Measurements from ENCODE around the gene JOSD1. TPM values are rescaled to one million over a fixed set of nuclear protein-coding genes. Genes with fewer than 3 reads are reported as not detected.

The JOSD1 gene
- total and polyA plus RNA-seq, 5 donors from 2014 or later, result 8.7 to 205 (median 11.1) TPM

- Mint-ChIP-seq H3K27me3 (no peaks in the 10 kb centered on the region), H3K4me3 (peak overlapping the region in 2 of 4 donors; percentile 33 to 57), H3K36me3 (peaks cover 33% of the 10 kb centered on the region), H3K9me3 (no peaks in the 10 kb centered on the region), H3K27ac (peak overlapping the region in 2 of 3 donors; percentile 63 to 85), H3K4me1 (peaks cover 5 to 42% (median 14%) of the 10 kb centered on the region in 4 donors)
- H3K4me1 ChIP-seq (ENCODE audit: control insufficient read depth, insufficient read depth, low read length, poor library complexity, severe bottlenecking), result peaks cover 11% of the 10 kb centered on the region
- no peak overlapping the region for H3K27ac ChIP-seq (ENCODE audit: insufficient read depth, low read length, poor library complexity, severe bottlenecking)
- no peaks in the 10 kb centered on the region for H3K27me3 ChIP-seq (ENCODE audit: control insufficient read depth, insufficient read depth, low read length)
- no peak overlapping the region for H3K4me3 ChIP-seq (ENCODE audit: low read depth, low read length)
- H3K36me3 ChIP-seq (ENCODE audit: control insufficient read depth, insufficient read depth, low read length), result peaks cover 71% of the 10 kb centered on the region
- DNase-seq (no peak), ATAC-seq (ENCODE audit: low read depth in 2 of 2) (no peak)
- no peaks in the 10 kb centered on the region for H3K9me3 ChIP-seq (ENCODE audit: control insufficient read depth in 2 of 2, low read length in 2 of 2)
Observed at GRCh38 chr22:38731703-38732161, 31.0 kb upstream of the JOSD1 start.

- H3K4me1 Mint-ChIP-seq, result peaks cover 5 to 34% (median 17%) of the 10 kb centered on the region in 4 donors
- ATAC-seq (ENCODE audit: low read depth in 2 of 2) (no peak), DNase-seq (no peak)
- H3K27ac ChIP-seq (ENCODE audit: insufficient read depth, low read length, poor library complexity, severe bottlenecking), result no peak overlapping the region
- H3K4me1 ChIP-seq (ENCODE audit: control insufficient read depth, insufficient read depth, low read length, poor library complexity, severe bottlenecking), result peaks cover 8% of the 10 kb centered on the region
- H3K36me3 ChIP-seq (ENCODE audit: control insufficient read depth, insufficient read depth, low read length), result peaks cover 71% of the 10 kb centered on the region
- peak overlapping the region in 2 of 4 donors; percentile 16 to 63 for H3K4me3 Mint-ChIP-seq
- H3K27ac Mint-ChIP-seq, result peak overlapping the region in 1 of 3 donors; percentile 82
- H3K4me3 ChIP-seq (ENCODE audit: low read depth, low read length), result no peak overlapping the region
- peaks cover 39% of the 10 kb centered on the region for H3K36me3 Mint-ChIP-seq
- H3K27me3 Mint-ChIP-seq, result no peaks in the 10 kb centered on the region
- H3K27me3 ChIP-seq (ENCODE audit: control insufficient read depth, insufficient read depth, low read length), result no peaks in the 10 kb centered on the region
- no peaks in the 10 kb centered on the region for H3K9me3 ChIP-seq (ENCODE audit: control insufficient read depth in 2 of 2, low read length in 2 of 2)
- no peaks in the 10 kb centered on the region for H3K9me3 Mint-ChIP-seq
Observed at GRCh38 chr22:38730411-38730871, 29.7 kb upstream of the JOSD1 start.

- peak overlapping the region in 1 of 4 donors; percentile 63 for H3K4me3 Mint-ChIP-seq
- peak overlapping the region in 1 of 3 donors; percentile 82 for H3K27ac Mint-ChIP-seq
- peaks cover 9 to 33% (median 19%) of the 10 kb centered on the region in 4 donors for H3K4me1 Mint-ChIP-seq
Observed at GRCh38 chr22:38729946-38730345, 29.2 kb upstream of the JOSD1 start.

GRCh38 chr22:38728871-38729796, 28.4 kb upstream of the JOSD1 start:
- H3K9me3 ChIP-seq (ENCODE audit: control insufficient read depth in 2 of 2, low read length in 2 of 2), result no peaks in the 10 kb centered on the region
- Mint-ChIP-seq H3K9me3 (no peaks in the 10 kb centered on the region), H3K4me3 (peak overlapping the region in 1 of 4 donors; percentile 66), H3K4me1 (peaks cover 10 to 29% (median 15%) of the 10 kb centered on the region in 4 donors), H3K27ac (peak overlapping the region in 2 of 3 donors; percentile 35 to 36), H3K36me3 (peaks cover 43% of the 10 kb centered on the region), H3K27me3 (no peaks in the 10 kb centered on the region)
- peaks cover 6% of the 10 kb centered on the region for H3K4me1 ChIP-seq (ENCODE audit: control insufficient read depth, insufficient read depth, low read length, poor library complexity, severe bottlenecking)
- ATAC-seq (ENCODE audit: low read depth in 2 of 2) (no peak), DNase-seq (no peak)
- H3K27ac ChIP-seq (ENCODE audit: insufficient read depth, low read length, poor library complexity, severe bottlenecking), result no peak overlapping the region
- H3K36me3 ChIP-seq (ENCODE audit: control insufficient read depth, insufficient read depth, low read length), result peaks cover 71% of the 10 kb centered on the region
- no peaks in the 10 kb centered on the region for H3K27me3 ChIP-seq (ENCODE audit: control insufficient read depth, insufficient read depth, low read length)
- H3K4me3 ChIP-seq (ENCODE audit: low read depth, low read length), result no peak overlapping the region

More at GRCh38 chr22:38729946-38730345, 29.2 kb upstream of the JOSD1 start:
- H3K36me3 ChIP-seq (ENCODE audit: control insufficient read depth, insufficient read depth, low read length), result peaks cover 70% of the 10 kb centered on the region
- H3K4me3 ChIP-seq (ENCODE audit: low read depth, low read length), result no peak overlapping the region
- DNase-seq, result no peak
- Mint-ChIP-seq H3K27me3 (no peaks in the 10 kb centered on the region), H3K9me3 (no peaks in the 10 kb centered on the region), H3K36me3 (peaks cover 44% of the 10 kb centered on the region)
- no peak overlapping the region for H3K27ac ChIP-seq (ENCODE audit: insufficient read depth, low read length, poor library complexity, severe bottlenecking)
- H3K9me3 ChIP-seq (ENCODE audit: control insufficient read depth in 2 of 2, low read length in 2 of 2), result no peaks in the 10 kb centered on the region
- no peak for ATAC-seq (ENCODE audit: low read depth in 2 of 2)
- H3K27me3 ChIP-seq (ENCODE audit: control insufficient read depth, insufficient read depth, low read length), result no peaks in the 10 kb centered on the region
- peaks cover 8% of the 10 kb centered on the region for H3K4me1 ChIP-seq (ENCODE audit: control insufficient read depth, insufficient read depth, low read length, poor library complexity, severe bottlenecking)

GRCh38 chr22:38727530-38728451, 27.0 kb upstream of the JOSD1 start:
- Mint-ChIP-seq H3K4me1 (peaks cover 7 to 18% (median 11%) of the 10 kb centered on the region in 4 donors), H3K9me3 (no peaks in the 10 kb centered on the region), H3K36me3 (peaks cover 49% of the 10 kb centered on the region), H3K4me3 (peak overlapping the region in 2 of 4 donors; percentile 43 to 48), H3K27ac (peak overlapping the region in 1 of 3 donors; percentile 83), H3K27me3 (no peaks in the 10 kb centered on the region)
- no peak overlapping the region for H3K4me3 ChIP-seq (ENCODE audit: low read depth, low read length)
- H3K27me3 ChIP-seq (ENCODE audit: control insufficient read depth, insufficient read depth, low read length), result no peaks in the 10 kb centered on the region
- H3K4me1 ChIP-seq (ENCODE audit: control insufficient read depth, insufficient read depth, low read length, poor library complexity, severe bottlenecking), result no peaks in the 10 kb centered on the region
- no peak overlapping the region for H3K27ac ChIP-seq (ENCODE audit: insufficient read depth, low read length, poor library complexity, severe bottlenecking)
- DNase-seq (no peak), ATAC-seq (ENCODE audit: low read depth in 2 of 2) (no peak)
- no peaks in the 10 kb centered on the region for H3K9me3 ChIP-seq (ENCODE audit: control insufficient read depth in 2 of 2, low read length in 2 of 2)
- peaks cover 78% of the 10 kb centered on the region for H3K36me3 ChIP-seq (ENCODE audit: control insufficient read depth, insufficient read depth, low read length)

- Histone ChIP-seq H3K27ac (ENCODE audit: insufficient read depth, low read length, poor library complexity, severe bottlenecking) (no peak overlapping the region), H3K9me3 (ENCODE audit: control insufficient read depth in 2 of 2, low read length in 2 of 2) (no peaks in the 10 kb centered on the region), H3K36me3 (ENCODE audit: control insufficient read depth, insufficient read depth, low read length) (peaks cover 85% of the 10 kb centered on the region), H3K27me3 (ENCODE audit: control insufficient read depth, insufficient read depth, low read length) (no peaks in the 10 kb centered on the region), H3K4me1 (ENCODE audit: control insufficient read depth, insufficient read depth, low read length, poor library complexity, severe bottlenecking) (no peaks in the 10 kb centered on the region), H3K4me3 (ENCODE audit: low read depth, low read length) (no peak overlapping the region)
- DNase-seq, result no peak
- H3K4me1 Mint-ChIP-seq, result peaks cover 7 to 15% (median 11%) of the 10 kb centered on the region in 4 donors
- H3K4me3 Mint-ChIP-seq, result peak overlapping the region in 2 of 4 donors; percentile 43 to 49
- no peak for ATAC-seq (ENCODE audit: low read depth in 2 of 2)
- peak overlapping the region in 2 of 3 donors; percentile 52 to 83 for H3K27ac Mint-ChIP-seq
- H3K9me3 Mint-ChIP-seq, result no peaks in the 10 kb centered on the region
- H3K27me3 Mint-ChIP-seq, result no peaks in the 10 kb centered on the region
- H3K36me3 Mint-ChIP-seq, result peaks cover 53% of the 10 kb centered on the region
Observed at GRCh38 chr22:38727123-38727522, 26.4 kb upstream of the JOSD1 start.

Data from CD4-positive, CD25-positive, alpha-beta regulatory T cell (primary cell).